DOHH2 (cell line): Measurements from ENCODE around the gene ITGA1.

Experiments
- CTCF ChIP-seq: fragments of 200-600 bp; sonication (generic); IDR thresholded peaks from one replicate; pipeline ENCODE4 v1.5.1; 2014; ENCODE audit warnings: antibody characterized with exemption, mild to moderate bottlenecking, low read depth, low read length; ENCODE audit not compliant: poor library complexity, severe bottlenecking
- EZH2phosphoT487 ChIP-seq: fragments of 200-600 bp; sonication (generic); IDR thresholded peaks from 2 replicates; pipeline ENCODE4 v1.6.1; 2017; ENCODE audit warnings: borderline replicate concordance, mild to moderate bottlenecking, antibody characterized with exemption, low read length, moderate library complexity, mixed read lengths

- TF ChIP-seq CTCF = no peak
- TF ChIP-seq EZH2phosphoT487 = no peak
Observed at GRCh38 chr5:52779213-52779612, 8.5 kb upstream of the ITGA1 start.
